DND-41 (cell line): ENCODE results near the gene OR13D1.

Source experiments
- CTCF ChIP-seq: IDR thresholded peaks from 2 replicates; pipeline ENCODE4 v1.5.1; 2012; ENCODE audit warnings: borderline replicate concordance, low read length, moderate library complexity, mild to moderate bottlenecking; ENCODE audit not compliant: poor library complexity, severe bottlenecking; ENCODE audit errors: extremely low read depth
- EZH2 ChIP-seq: IDR thresholded peaks from 3 replicates; pipeline ENCODE4 v1.6.1; 2012; ENCODE audit warnings: borderline replicate concordance, low read depth, mild to moderate bottlenecking, moderate library complexity, low read length, inconsistent platforms; ENCODE audit not compliant: severe bottlenecking

- TF ChIP-seq CTCF (no peak), EZH2 (no peak)
These were observed 35.7 kb upstream of the OR13D1 start for GRCh38 chr9:104658496-104659195.
